Neural crest cell (in vitro differentiated cells): ENCODE data around the gene VAPA. TPM values are rescaled to one million over a fixed set of nuclear protein-coding genes. Genes with fewer than 3 reads are reported as not detected.
"Not testable (repeated sequence)": the region's sequence is repeated elsewhere in the genome, so short reads cannot be mapped to it uniquely, and the experiment has no call there.

Experiments
- DNase-seq: peaks from one replicate; pipeline ENCODE4 v3.0.0; 2021; ENCODE audit warnings: low read depth, mixed read lengths, low spot score
- H3K27ac Mint-ChIP-seq: one replicate; pipeline ENCODE4 v1.8.0; 2021; ENCODE audit warnings: mild to moderate bottlenecking, mixed read lengths; ENCODE audit not compliant: unreplicated experiment
- H3K27me3 Mint-ChIP-seq: 2 replicates; pipeline ENCODE4 v1.8.0; 2021; ENCODE audit warnings: low read depth, mild to moderate bottlenecking, mixed read lengths
- H3K36me3 Mint-ChIP-seq: 2 replicates; pipeline ENCODE4 v1.8.0; 2021; ENCODE audit warnings: low read depth, mild to moderate bottlenecking, mixed read lengths
- H3K4me1 Mint-ChIP-seq: 2 replicates; pipeline ENCODE4 v1.8.0; 2021; ENCODE audit warnings: mixed read lengths
- H3K4me3 Mint-ChIP-seq: one replicate; pipeline ENCODE4 v1.8.0; 2021; ENCODE audit warnings: mild to moderate bottlenecking, mixed read lengths
- H3K9me3 Mint-ChIP-seq: 2 replicates; pipeline ENCODE4 v1.8.0; 2021; ENCODE audit warnings: mixed read lengths
- total RNA-seq: library from RNA; stranded (reverse); gene quantifications from 2 replicates; pipeline ENCODE4 v1.2.1, GENCODE V29; 2021
- TF ChIP-seq, protein P1 (sequence below): fragments of 200-600 bp; sonication (generic); conservative IDR thresholded peaks from 2 replicates; pipeline ENCODE4 v1.5.0; 2021; ENCODE audit warnings: antibody characterized with exemption, mild to moderate bottlenecking

The VAPA gene
- total RNA-seq, 1 donor from 2014 or later, result 125 TPM

- no peak for DNase-seq
- no peak overlapping the region for H3K27ac Mint-ChIP-seq
- H3K4me1 Mint-ChIP-seq, result no peaks in the 10 kb centered on the region
- TF ChIP-seq, protein P1, sequence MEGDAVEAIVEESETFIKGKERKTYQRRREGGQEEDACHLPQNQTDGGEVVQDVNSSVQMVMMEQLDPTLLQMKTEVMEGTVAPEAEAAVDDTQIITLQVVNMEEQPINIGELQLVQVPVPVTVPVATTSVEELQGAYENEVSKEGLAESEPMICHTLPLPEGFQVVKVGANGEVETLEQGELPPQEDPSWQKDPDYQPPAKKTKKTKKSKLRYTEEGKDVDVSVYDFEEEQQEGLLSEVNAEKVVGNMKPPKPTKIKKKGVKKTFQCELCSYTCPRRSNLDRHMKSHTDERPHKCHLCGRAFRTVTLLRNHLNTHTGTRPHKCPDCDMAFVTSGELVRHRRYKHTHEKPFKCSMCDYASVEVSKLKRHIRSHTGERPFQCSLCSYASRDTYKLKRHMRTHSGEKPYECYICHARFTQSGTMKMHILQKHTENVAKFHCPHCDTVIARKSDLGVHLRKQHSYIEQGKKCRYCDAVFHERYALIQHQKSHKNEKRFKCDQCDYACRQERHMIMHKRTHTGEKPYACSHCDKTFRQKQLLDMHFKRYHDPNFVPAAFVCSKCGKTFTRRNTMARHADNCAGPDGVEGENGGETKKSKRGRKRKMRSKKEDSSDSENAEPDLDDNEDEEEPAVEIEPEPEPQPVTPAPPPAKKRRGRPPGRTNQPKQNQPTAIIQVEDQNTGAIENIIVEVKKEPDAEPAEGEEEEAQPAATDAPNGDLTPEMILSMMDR, result no peak
- no peaks in the 10 kb centered on the region for H3K36me3 Mint-ChIP-seq
- peaks cover 8% of the 10 kb centered on the region for H3K9me3 Mint-ChIP-seq
- no peaks in the 10 kb centered on the region for H3K27me3 Mint-ChIP-seq
- H3K4me3 Mint-ChIP-seq, result no peak overlapping the region
Measured at GRCh38 chr18:9887992-9888391, 25.8 kb upstream of the VAPA start.

GRCh38 chr18:9890196-9890595, 23.6 kb upstream of the VAPA start:
- no peak overlapping the region for H3K27ac Mint-ChIP-seq
- TF ChIP-seq, protein P1, result no peak
- H3K4me1 Mint-ChIP-seq, result no peaks in the 10 kb centered on the region
- no peaks in the 10 kb centered on the region for H3K36me3 Mint-ChIP-seq
- DNase-seq, result no peak
- H3K4me3 Mint-ChIP-seq, result no peak overlapping the region
- peaks cover 6% of the 10 kb centered on the region for H3K9me3 Mint-ChIP-seq
- no peaks in the 10 kb centered on the region for H3K27me3 Mint-ChIP-seq

- no peaks in the 10 kb centered on the region for H3K27me3 Mint-ChIP-seq
- no peak overlapping the region for H3K4me3 Mint-ChIP-seq
- no peak for DNase-seq
- peaks cover 2% of the 10 kb centered on the region for H3K9me3 Mint-ChIP-seq
- TF ChIP-seq, protein P1, result no peak
- H3K27ac Mint-ChIP-seq, result no peak overlapping the region
- H3K4me1 Mint-ChIP-seq, result no peaks in the 10 kb centered on the region
- no peaks in the 10 kb centered on the region for H3K36me3 Mint-ChIP-seq
Measured at GRCh38 chr18:9890957-9891356, 22.9 kb upstream of the VAPA start.

- H3K27ac Mint-ChIP-seq, H3K9me3 Mint-ChIP-seq, DNase-seq, H3K27me3 Mint-ChIP-seq, H3K4me1 Mint-ChIP-seq, H3K36me3 Mint-ChIP-seq, H3K4me3 Mint-ChIP-seq: not testable (repeated sequence)
Measured at GRCh38 chr18:9891515-9891914, 22.3 kb upstream of the VAPA start.

GRCh38 chr18:9894454-9895068, 19.3 kb upstream of the VAPA start:
- H3K4me1 Mint-ChIP-seq, result no peaks in the 10 kb centered on the region
- no peaks in the 10 kb centered on the region for H3K36me3 Mint-ChIP-seq
- no peak overlapping the region for H3K27ac Mint-ChIP-seq
- DNase-seq, result no peak
- no peaks in the 10 kb centered on the region for H3K27me3 Mint-ChIP-seq
- no peak overlapping the region for H3K4me3 Mint-ChIP-seq
- TF ChIP-seq, protein P1, result no peak
- no peaks in the 10 kb centered on the region for H3K9me3 Mint-ChIP-seq

DNA sequence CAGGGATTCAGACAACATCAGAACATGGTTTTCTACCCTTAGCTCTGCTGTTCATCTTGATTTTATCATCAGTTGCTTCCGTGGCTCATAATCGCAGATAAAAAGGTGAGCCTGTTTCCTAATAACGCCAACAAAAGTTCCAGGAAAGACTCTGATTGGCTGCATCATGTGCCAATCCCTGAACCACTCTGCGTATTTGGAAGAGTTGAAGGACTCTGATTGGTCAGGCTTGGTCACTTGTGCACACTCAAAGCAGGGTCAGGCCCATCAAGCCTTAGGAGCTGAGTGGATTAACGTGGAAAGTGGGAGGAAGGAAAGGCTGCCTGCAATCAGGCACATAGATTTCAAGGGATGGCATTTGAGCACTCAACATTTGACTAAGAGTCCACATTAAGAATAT, 16.7 kb upstream of the VAPA start:
- H3K9me3 Mint-ChIP-seq, result no peaks in the 10 kb centered on the region
- TF ChIP-seq, protein P1, result no peak
- no peaks in the 10 kb centered on the region for H3K36me3 Mint-ChIP-seq
- DNase-seq, result no peak
- H3K4me3 Mint-ChIP-seq, result no peak overlapping the region
- no peaks in the 10 kb centered on the region for H3K4me1 Mint-ChIP-seq
- no peak overlapping the region for H3K27ac Mint-ChIP-seq
- no peaks in the 10 kb centered on the region for H3K27me3 Mint-ChIP-seq

- not testable (repeated sequence) for H3K9me3 Mint-ChIP-seq, H3K4me3 Mint-ChIP-seq, H3K36me3 Mint-ChIP-seq, H3K4me1 Mint-ChIP-seq, DNase-seq, H3K27ac Mint-ChIP-seq, H3K27me3 Mint-ChIP-seq
Measured at GRCh38 chr18:9897787-9898291, 16.0 kb upstream of the VAPA start.
